Measurements from ENCODE around the gene ACTMAP. TPM values are rescaled to one million over a fixed set of nuclear protein-coding genes. Genes with fewer than 3 reads are reported as not detected.

ACTMAP gene
- total RNA-seq, 1 experiment from 2014 or later, result 27.7 TPM

GRCh38 chr19:40759352-40759751 is 9.1 kb upstream of the ACTMAP start:
- Histone ChIP-seq H3K4me1 (ENCODE audit: insufficient read depth, low read length) (no peaks in the 10 kb centered on the region), H4K5ac (ENCODE audit: insufficient read length, low read depth, low read length) (no peak overlapping the region), H3K4ac (ENCODE audit: low read depth, low read length) (no peak overlapping the region), H3K27ac (ENCODE audit: insufficient read length, low read depth, low read length) (no peak overlapping the region), H3K23me2 (ENCODE audit: insufficient read length, low read depth, low read length, poor library complexity, severe bottlenecking) (no peaks in the 10 kb centered on the region), H2BK20ac (ENCODE audit: low read depth, low read length, poor library complexity, severe bottlenecking) (no peak overlapping the region), H4K8ac (replicated peaks; ENCODE audit: insufficient read length, low read depth, low read length) (no peak overlapping the region), H3T11ph (ENCODE audit: low read length) (no peak overlapping the region), H2BK5ac (ENCODE audit: insufficient read length, low read length) (no peak overlapping the region), H3K56ac (ENCODE audit: insufficient read length, low read depth, low read length) (no peak overlapping the region), H3K4me2 (ENCODE audit: insufficient read depth, insufficient read length, low read length) (no peak overlapping the region), H3K14ac (ENCODE audit: insufficient read depth, low read length) (no peak overlapping the region), H3K79me1 (ENCODE audit: insufficient read depth, low read depth, low read length, poor library complexity, severe bottlenecking) (peaks cover 17% of the 10 kb centered on the region), H2BK120ac (ENCODE audit: low read depth, low read length, poor library complexity, severe bottlenecking) (no peak overlapping the region), H3K9ac (ENCODE audit: extremely low read depth, insufficient read length, low read length) (no peak overlapping the region), H2BK12ac (ENCODE audit: insufficient read length, low read depth, low read length) (no peak overlapping the region), H3K23ac (ENCODE audit: insufficient read length, low read depth, low read length) (no peak overlapping the region), H3K27me3 (ENCODE audit: insufficient read depth, low read length) (no peaks in the 10 kb centered on the region; the same call in 1 of the 2 replicates), H3K18ac (ENCODE audit: insufficient read length, low read depth, low read length) (no peak overlapping the region), H2AK5ac (ENCODE audit: insufficient read length, low read length) (no peak overlapping the region), H2BK15ac (ENCODE audit: low read depth, low read length) (no peak overlapping the region), H4K20me1 (ENCODE audit: control insufficient read depth, insufficient read depth, insufficient read length) (peaks cover 3% of the 10 kb centered on the region), H2AFZ (ENCODE audit: low read length) (no peak overlapping the region), H3K79me2 (ENCODE audit: insufficient read depth, low read length) (peaks cover 21% of the 10 kb centered on the region; the same call in 1 of the 2 replicates), H4K91ac (ENCODE audit: insufficient read length, low read depth, low read length) (no peak overlapping the region), H3K9me3 (ENCODE audit: control insufficient read depth, low read depth, low read length) (no peaks in the 10 kb centered on the region)
- Mint-ChIP-seq H3K9me3 (no peaks in the 10 kb centered on the region), H3K4me3 (no peak overlapping the region), H3K27me3 (ENCODE audit: low read depth) (no peaks in the 10 kb centered on the region), H3K27ac (no peak overlapping the region; a peak in 1 of 7 replicates), H3K4me1 (peaks cover 11 to 12% of the 10 kb centered on the region in 2 experiments), H3K36me3 (ENCODE audit: insufficient read depth in 1 of 3, low read depth in 3 of 3) (peaks cover 75 to 96% (median 91%) of the 10 kb centered on the region in 3 experiments)
- DNase-seq, result no peak
- no peak for TF ChIP-seq CTCF (conservative IDR thresholded peaks at IDR 0.05)
- no CpG with 5 or more reads among the region's 13 CpGs for WGBS (ENCODE audit: extremely low coverage, insufficient read length, low lambda C conversion rate)

All from H9 (cell line).